Neuron (in vitro differentiated cells): Measurements from ENCODE around the gene FAM107B.
"Not testable (repeated sequence)": the region's sequence is repeated elsewhere in the genome, so short reads cannot be mapped to it uniquely, and the experiment has no call there.

Experiments
- H2AFZ ChIP-seq: one replicate; pipeline ENCODE4 v1.6.1; 2013; ENCODE audit warnings: low read depth, mild to moderate bottlenecking, inconsistent platforms, low read length, moderate library complexity
- H3K27me3 ChIP-seq: one replicate; pipeline ENCODE4 v1.6.1; 2013; ENCODE audit warnings: low read length; ENCODE audit not compliant: insufficient read depth
- H3K36me3 ChIP-seq: one replicate; pipeline ENCODE4 v1.6.1; 2013; ENCODE audit warnings: low read length; ENCODE audit not compliant: insufficient read depth
- H3K4me1 ChIP-seq: one replicate; pipeline ENCODE4 v1.6.1; 2013; ENCODE audit warnings: low read length; ENCODE audit not compliant: insufficient read depth
- H3K4me3 ChIP-seq: 2 replicates; pipeline ENCODE4 v1.5.1; 2013; ENCODE audit warnings: mild to moderate bottlenecking, low read length, moderate library complexity
- H3K9me3 ChIP-seq: one replicate; pipeline ENCODE4 v1.6.1; 2013; ENCODE audit warnings: low read length

FAM107B gene

GRCh38 chr10:14670551-14671240 is 104.0 kb downstream of the FAM107B start:
- Histone ChIP-seq H3K4me1 (no peaks in the 10 kb centered on the region), H3K4me3 (no peak overlapping the region), H3K36me3 (no peaks in the 10 kb centered on the region), H2AFZ (no peak overlapping the region), H3K27me3 (no peaks in the 10 kb centered on the region), H3K9me3 (no peaks in the 10 kb centered on the region)

DNA sequence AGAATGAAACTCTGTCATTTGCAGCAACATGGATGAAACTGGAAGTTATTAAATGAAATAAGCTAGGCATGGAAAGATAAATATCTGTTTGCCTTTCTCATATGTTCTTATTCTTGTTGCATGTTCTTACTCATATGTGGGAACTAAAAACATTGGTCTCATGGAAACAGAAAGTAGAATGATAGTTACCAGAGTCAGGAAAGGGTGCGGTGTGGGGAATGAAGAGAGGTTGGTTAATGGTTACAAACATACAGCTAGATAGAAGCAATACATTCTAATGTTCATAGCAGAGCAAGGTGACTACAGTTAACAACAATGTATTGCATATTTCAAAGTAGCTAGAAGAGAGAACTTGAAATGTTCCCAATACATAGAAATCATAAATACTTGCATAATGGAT is 105.1 kb downstream of the FAM107B start:
- Histone ChIP-seq H3K36me3 (no peaks in the 10 kb centered on the region), H3K27me3 (no peaks in the 10 kb centered on the region), H3K4me3 (no peak overlapping the region), H3K9me3 (no peaks in the 10 kb centered on the region), H3K4me1 (no peaks in the 10 kb centered on the region), H2AFZ (no peak overlapping the region)

DNA sequence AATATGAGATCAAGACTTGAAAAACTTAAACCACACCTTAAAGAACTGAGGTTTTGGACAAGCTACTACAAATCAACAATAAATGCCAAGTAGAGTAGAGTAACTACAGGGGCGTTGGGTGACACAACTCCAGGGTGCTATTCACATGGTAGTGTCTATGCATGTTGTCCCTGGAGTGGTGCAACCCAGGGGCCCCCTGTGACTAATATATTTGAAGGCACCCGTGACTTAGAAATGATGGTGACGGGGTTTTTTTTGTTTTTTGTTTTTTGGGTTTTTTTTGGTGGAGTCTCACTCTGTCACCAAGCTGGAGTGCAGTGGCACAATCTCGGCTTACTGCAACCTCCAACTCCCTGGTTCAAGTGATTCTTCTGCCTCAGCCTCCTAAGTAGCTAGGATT is 106.9 kb downstream of the FAM107B start:
- Histone ChIP-seq H3K9me3 (no peaks in the 10 kb centered on the region), H2AFZ (no peak overlapping the region), H3K36me3 (no peaks in the 10 kb centered on the region), H3K4me3 (no peak overlapping the region), H3K4me1 (no peaks in the 10 kb centered on the region), H3K27me3 (no peaks in the 10 kb centered on the region)

GRCh38 chr10:14667280-14667679 is 107.4 kb downstream of the FAM107B start:
- no peak overlapping the region for H3K4me3 ChIP-seq
- H3K4me1 ChIP-seq, result no peaks in the 10 kb centered on the region
- no peaks in the 10 kb centered on the region for H3K9me3 ChIP-seq
- no peaks in the 10 kb centered on the region for H3K27me3 ChIP-seq
- no peaks in the 10 kb centered on the region for H3K36me3 ChIP-seq
- no peak overlapping the region for H2AFZ ChIP-seq

DNA sequence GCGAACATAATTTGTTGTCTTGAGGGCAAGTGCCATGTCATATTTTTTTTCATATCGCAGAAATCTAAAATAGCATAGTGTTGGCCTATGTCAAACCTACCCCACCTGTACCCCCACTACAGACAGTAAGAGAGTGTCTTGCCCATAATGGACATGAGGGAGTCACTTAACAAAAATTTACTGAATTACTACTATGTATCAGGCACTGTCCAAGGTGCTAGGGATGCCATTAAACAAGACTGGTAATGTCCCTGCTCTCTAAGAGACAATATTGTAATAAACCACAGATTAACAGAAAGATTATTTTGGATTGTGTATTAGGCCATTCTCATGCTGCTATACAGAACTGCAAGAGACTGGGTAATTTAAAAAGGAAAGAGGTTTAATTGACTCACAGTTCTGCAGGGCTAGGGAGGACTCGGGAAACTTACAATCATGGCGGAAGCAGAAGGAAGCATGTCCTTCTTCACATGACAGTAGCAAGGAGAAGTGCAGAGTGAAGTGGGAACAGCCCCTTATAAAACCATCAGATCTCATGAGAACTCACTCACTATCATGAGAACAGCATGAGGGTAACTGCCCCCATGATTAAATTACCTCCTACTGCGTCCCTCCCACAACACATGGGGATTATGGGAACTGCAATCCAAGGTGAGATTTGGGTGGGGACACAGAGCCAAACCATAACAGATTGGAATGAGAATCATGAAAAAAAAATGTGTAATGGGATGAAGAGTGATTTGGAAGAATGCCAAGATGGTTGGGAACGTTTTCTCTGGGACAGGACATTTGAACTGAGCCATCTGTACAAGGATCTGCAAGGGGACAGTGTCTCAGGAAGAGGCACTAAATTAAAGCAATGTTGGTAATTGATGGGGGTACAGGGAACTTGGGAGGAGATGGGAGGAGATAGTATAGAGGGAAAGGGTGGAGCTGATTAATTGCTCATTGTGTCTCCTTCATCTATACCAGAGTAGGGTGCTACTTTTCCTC is 108.5 kb downstream of the FAM107B start:
- H3K4me1 ChIP-seq, result no peaks in the 10 kb centered on the region
- H3K9me3 ChIP-seq, result no peaks in the 10 kb centered on the region
- H3K4me3 ChIP-seq, result no peak overlapping the region
- no peaks in the 10 kb centered on the region for H3K36me3 ChIP-seq
- H2AFZ ChIP-seq, result no peak overlapping the region
- H3K27me3 ChIP-seq, result no peaks in the 10 kb centered on the region

DNA sequence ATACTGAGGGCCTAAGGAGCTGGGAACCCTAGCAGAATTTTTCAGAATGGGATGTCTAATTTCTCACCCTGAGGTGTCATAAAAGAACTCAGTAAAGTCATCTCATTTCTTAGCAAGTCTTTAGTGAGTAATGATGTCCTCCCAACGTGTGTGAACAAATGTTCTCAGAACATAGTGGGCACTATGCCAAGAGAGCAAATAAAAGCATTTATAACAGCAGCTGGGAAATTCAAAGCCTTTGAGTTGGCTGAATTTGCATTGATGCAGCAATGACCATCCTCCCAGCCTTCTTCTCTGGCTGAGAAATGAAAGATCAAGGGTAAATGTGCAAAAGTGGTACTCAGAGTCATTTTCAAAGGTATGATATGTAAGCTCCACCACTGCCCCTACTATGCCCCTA is 109.4 kb downstream of the FAM107B start:
- no peak overlapping the region for H3K4me3 ChIP-seq
- H3K9me3 ChIP-seq, result no peaks in the 10 kb centered on the region
- no peaks in the 10 kb centered on the region for H3K4me1 ChIP-seq
- H2AFZ ChIP-seq, result no peak overlapping the region
- no peaks in the 10 kb centered on the region for H3K27me3 ChIP-seq
- H3K36me3 ChIP-seq, result no peaks in the 10 kb centered on the region

GRCh38 chr10:14664345-14664744 is 110.4 kb downstream of the FAM107B start:
- H3K4me1 ChIP-seq, result no peaks in the 10 kb centered on the region
- H3K36me3 ChIP-seq, result no peaks in the 10 kb centered on the region
- H2AFZ ChIP-seq, result no peak overlapping the region
- H3K9me3 ChIP-seq, result no peaks in the 10 kb centered on the region
- H3K4me3 ChIP-seq, result no peak overlapping the region
- no peaks in the 10 kb centered on the region for H3K27me3 ChIP-seq

GRCh38 chr10:14661818-14662217 is 112.9 kb downstream of the FAM107B start:
- Histone ChIP-seq H3K36me3 (no peaks in the 10 kb centered on the region), H3K4me3 (no peak overlapping the region), H3K9me3 (no peaks in the 10 kb centered on the region), H3K4me1 (no peaks in the 10 kb centered on the region), H3K27me3 (no peaks in the 10 kb centered on the region), H2AFZ (no peak overlapping the region)

DNA sequence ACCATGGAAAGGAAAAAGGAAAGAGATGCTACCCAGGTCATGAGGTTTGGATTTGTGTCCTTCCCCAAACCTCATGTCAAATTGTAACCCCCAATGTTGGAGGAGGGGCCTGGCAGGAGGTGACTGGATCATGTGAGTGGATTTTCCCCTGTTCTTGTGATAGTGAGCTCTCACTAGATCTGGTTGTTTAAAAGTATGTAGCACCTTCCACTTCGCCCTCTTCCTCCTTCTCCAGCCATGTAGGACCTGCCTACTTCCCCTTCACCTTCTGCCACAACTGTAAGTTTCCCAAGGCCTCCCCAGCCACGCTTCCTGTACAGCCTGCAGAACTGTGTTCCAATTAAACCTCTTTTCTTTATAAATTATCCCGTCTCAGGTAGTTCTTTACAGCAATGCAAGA is 113.9 kb downstream of the FAM107B start:
- Histone ChIP-seq H3K4me1 (no peaks in the 10 kb centered on the region), H3K4me3 (no peak overlapping the region), H3K9me3 (no peaks in the 10 kb centered on the region), H3K36me3 (no peaks in the 10 kb centered on the region), H2AFZ (no peak overlapping the region), H3K27me3 (no peaks in the 10 kb centered on the region)

- no peak overlapping the region for H2AFZ ChIP-seq
- peaks cover 2% of the 10 kb centered on the region for H3K4me1 ChIP-seq
- H3K4me3 ChIP-seq, result no peak overlapping the region
- H3K27me3 ChIP-seq, result no peaks in the 10 kb centered on the region
- H3K36me3 ChIP-seq, result no peaks in the 10 kb centered on the region
- no peaks in the 10 kb centered on the region for H3K9me3 ChIP-seq
Observed at GRCh38 chr10:14659626-14660196, 115.0 kb downstream of the FAM107B start.

- H3K4me3 ChIP-seq, H3K9me3 ChIP-seq, H3K4me1 ChIP-seq, H3K36me3 ChIP-seq, H3K27me3 ChIP-seq, H2AFZ ChIP-seq: not testable (repeated sequence)
Observed at GRCh38 chr10:14659137-14659536, 115.6 kb downstream of the FAM107B start.

- Histone ChIP-seq H2AFZ (no peak overlapping the region), H3K27me3 (no peaks in the 10 kb centered on the region), H3K4me1 (peaks cover 13% of the 10 kb centered on the region), H3K9me3 (no peaks in the 10 kb centered on the region), H3K36me3 (no peaks in the 10 kb centered on the region), H3K4me3 (no peak overlapping the region)
Observed at GRCh38 chr10:14658331-14659127, 116.2 kb downstream of the FAM107B start.
